ENCODE data around the gene TNFRSF14.

- TF ChIP-seq CTCF (IDR thresholded peaks at IDR 0.05) (no peak), POLR2A (IDR thresholded peaks at IDR 0.05) (no peak), POLR2AphosphoS5 (IDR thresholded peaks at IDR 0.05) (no peak)
Measured at GRCh38 chr1:2570332-2570731, 14.2 kb downstream of the TNFRSF14 start.

All from breast epithelium (tissue), 3 donors.